GM12878 (cell line): Measurements from ENCODE around the gene FAAH2. TPM values are rescaled to one million over a fixed set of nuclear protein-coding genes. Genes with fewer than 3 reads are reported as not detected.

Source experiments
- ATAC-seq: fragments of 200-7000 bp; cut with Tn5 transposase; 3 replicates; pipeline ENCODE4 v1.9.1; 2020; ENCODE audit warnings: mild to moderate bottlenecking, moderate library complexity
- BruUV-seq: library from RNA; stranded (reverse); fragments of 400-500 nt; replicated peaks from 2 replicates; lab custom pipeline; 2021; lab: Mats Ljungman, UMichigan
- CTCF ChIA-PET: fragments of 300-600 bp; sonication (Branson Sonifier 250); formaldehyde crosslinking; extraction: SDS; loops from one replicate; lab custom pipeline; 2021; ENCODE audit warnings: inconsistent platforms; lab: Yijun Ruan, JAX
- POLR2A ChIA-PET: fragments of 350-600 bp; formaldehyde crosslinking; extraction: SDS; loops from one replicate; lab custom pipeline; 2021; ENCODE audit warnings: inconsistent platforms; lab: Charles Lee
- RAD21 ChIA-PET: fragments of 300-600 bp; sonication (Branson Sonifier 250); formaldehyde crosslinking; loops from one replicate; lab custom pipeline; 2023; ENCODE audit warnings: antibody characterized with exemption; ENCODE audit not compliant: unreplicated experiment; lab: Charles Lee
- SMC1A ChIA-PET: fragments of 300-600 bp; sonication (Branson Sonifier 250); formaldehyde crosslinking; loops from one replicate; lab custom pipeline; 2023; ENCODE audit not compliant: unreplicated experiment, uncharacterized antibody; lab: Charles Lee
- DNase-seq: peaks from one replicate; pipeline ENCODE4 v3.0.0-alpha.2; 2011; ENCODE audit warnings: low read depth, low spot score
- FAIRE-seq: peaks from 3 replicates; lab custom pipeline; 2011; peaks lifted over from hg19 to GRCh38; lab: Jason Lieb, UNC
- H2AFZ ChIP-seq: 2 replicates; pipeline ENCODE4 v1.6.0; 2011; ENCODE audit warnings: low read depth, low read length, control low read depth; ENCODE audit not compliant: control insufficient read depth
- H3K27ac ChIP-seq: 2 replicates; pipeline ENCODE4 v1.5.1; 2011; ENCODE audit warnings: control low read depth; ENCODE audit not compliant: control insufficient read depth, insufficient read depth
- H3K27me3 ChIP-seq, 2 experiments: replicated peaks in 1 of 2; 2 replicates each; pipeline versions ENCODE4 v1.6.0 to v1.6.1; 2011; ENCODE audit warnings: low read length in 1 of 2; ENCODE audit not compliant: control insufficient read depth in 2 of 2, insufficient read depth in 2 of 2
- H3K36me3 ChIP-seq, 2 experiments: 2 replicates each; pipeline ENCODE4 v1.5.1; 2011; ENCODE audit warnings: low read length in 1 of 2; ENCODE audit not compliant: control insufficient read depth in 2 of 2, insufficient read depth in 2 of 2
- H3K4me1 ChIP-seq: 2 replicates; pipeline ENCODE4 v1.6.1; 2011; ENCODE audit warnings: mild to moderate bottlenecking, low read length, moderate library complexity, mixed read lengths; ENCODE audit not compliant: control insufficient read depth, insufficient read depth
- H3K4me2 ChIP-seq: 2 replicates; pipeline ENCODE4 v1.6.0; 2011; ENCODE audit warnings: control low read depth; ENCODE audit not compliant: control insufficient read depth, insufficient read depth
- H3K4me3 ChIP-seq: fragments of 200-600 bp; sonication (generic); 2 replicates; pipeline ENCODE4 v1.5.1; 2016
- H3K79me2 ChIP-seq: 2 replicates; pipeline ENCODE4 v1.6.0; 2011; ENCODE audit warnings: low read length; ENCODE audit not compliant: control insufficient read depth, insufficient read depth
- H3K9ac ChIP-seq: 2 replicates; pipeline ENCODE4 v1.8.0; 2011; ENCODE audit warnings: low read length, control low read depth, mixed read lengths; ENCODE audit not compliant: control insufficient read depth, insufficient read depth
- H3K9me3 ChIP-seq: replicated peaks from 3 replicates; pipeline ENCODE4 v1.5.1; 2011; ENCODE audit warnings: mild to moderate bottlenecking, low read length; ENCODE audit not compliant: control insufficient read depth, insufficient read depth
- H4K20me1 ChIP-seq: 2 replicates; pipeline ENCODE4 v1.6.0; 2011; ENCODE audit not compliant: control insufficient read depth, insufficient read depth
- CHD2 ChIP-seq: IDR thresholded peaks from 2 replicates; pipeline ENCODE4 v1.6.1; 2011; ENCODE audit warnings: low read depth, low read length, improper control_type of control experiment, borderline replicate concordance
- NRF1 ChIP-seq: conservative IDR thresholded peaks from 2 replicates; pipeline ENCODE4 v1.6.1; 2011; ENCODE audit warnings: mild to moderate bottlenecking, low read depth, low read length, improper control_type of control experiment
- POU2F2 ChIP-seq: IDR thresholded peaks from 3 replicates; pipeline ENCODE4 v1.6.1; 2011; ENCODE audit warnings: low read depth, mild to moderate bottlenecking, low read length, borderline replicate concordance
- RUNX3 ChIP-seq: IDR thresholded peaks from 2 replicates; pipeline ENCODE4 v1.6.1; 2012; ENCODE audit warnings: low read length, inconsistent platforms
- SKIL ChIP-seq: fragments of 450-650 bp; IDR thresholded peaks from 2 replicates; pipeline ENCODE4 v1.6.1; 2017; ENCODE audit warnings: mild to moderate bottlenecking, low read depth, inconsistent platforms; ENCODE audit not compliant: poor library complexity, severe bottlenecking
- STAT1 ChIP-seq: fragments of 450-650 bp; conservative IDR thresholded peaks from 2 replicates; pipeline ENCODE4 v1.6.1; 2014; ENCODE audit warnings: antibody characterized with exemption, mild to moderate bottlenecking
- WGBS: methylation state at CpG from one replicate; pipeline ENCODE4 v1.1.6; 2016; ENCODE audit warnings: low lambda C conversion rate; ENCODE audit not compliant: insufficient replicate concordance, insufficient coverage; ENCODE audit errors: missing lambda C conversion rate; 5-methylcytosine and 5-hydroxymethylcytosine counted together
- in situ Hi-C: fragments of 300-500 bp; cut with MboI; formaldehyde crosslinking; loops from 9 replicates; pipeline ENCODE4 v1.14.3; 2018; ENCODE audit warnings: mixed read lengths
- intact Hi-C: fragments of 100-400 bp; cut with micrococcal nuclease; formaldehyde crosslinking; loops from one replicate; pipeline ENCODE4 v1.14.2; 2022; ENCODE audit not compliant: unreplicated experiment
- polyA plus RNA-seq, 11 experiments: library from polyadenylated mRNA; depleted of rRNA in 4 of 11; unstranded in 6 of 11; stranded (reverse) in 5 of 11; fragments of >200 nt; fragmentation: Nextera tagmentation in 4 of 11; fragmentation: Illumina TruSeq in 1 of 11; extraction: Ambion mirVana in 4 of 11; extraction: Trizol in 1 of 11; gene quantifications; 1 replicate in 1 of 11; 2 replicates in 10 of 11; pipeline versions ENCODE4 v1.2.1 to v1.2.3, GENCODE V29; 2011 to 2016; ENCODE audit warnings: inconsistent platforms in 2 of 11, missing spikeins in 2 of 11, low read depth in 1 of 11
- total RNA-seq, 4 experiments: library from RNA; depleted of rRNA in 3 of 4; stranded (reverse); fragments of >200 nt in 3 of 4; fragmentation: Illumina TruSeq in 1 of 4; extraction: Trizol in 1 of 4; gene quantifications; 2 replicates each; pipeline versions ENCODE4 v1.2.1 to v1.2.3, GENCODE V29; 2013 to 2021

FAAH2 gene
- total and polyA plus RNA-seq, 10 of the 15 experiments (the other 5 are each of a cell fraction or from before 2014, with no cell fraction given) = 0.88 to 5.4 (median 1.5) TPM

GRCh38 chrX:57417827-57418226 lies 131.3 kb downstream of the FAAH2 start:
- ATAC-seq = peak; percentile 82
- ChIA-PET RAD21 (no interaction called here), CTCF (no interaction called here), SMC1A (no interaction called here), POLR2A (no interaction called here)
- Histone ChIP-seq H3K36me3 (no peaks in the 10 kb centered on the region), H4K20me1 (no peaks in the 10 kb centered on the region), H3K4me2 (no peak overlapping the region), H3K79me2 (no peaks in the 10 kb centered on the region), H3K27me3 (no peaks in the 10 kb centered on the region), H3K27ac (no peak overlapping the region), H3K4me3 (no peak overlapping the region), H3K4me1 (no peaks in the 10 kb centered on the region), H3K9ac (no peak overlapping the region), H2AFZ (no peak overlapping the region), H3K9me3 (no peaks in the 10 kb centered on the region)
- no TSS peak for BruUV-seq
- WGBS = 16% methylated on average over 4 of the region's 4 CpGs
- intact Hi-C loops (loop anchor here (10.0 kb wide), 1 partner anchor 93 kb away; no protein-coding TSS in a partner anchor), in situ Hi-C loops (no loop called here)
- DNase-seq = peak; percentile 4
- no peak for FAIRE-seq
- no peak for TF ChIP-seq POU2F2
- peak; percentile 9; the same call in 1 of the 2 replicates for TF ChIP-seq RUNX3
- TF ChIP-seq NRF1 = no peak
- no peak for TF ChIP-seq CHD2
- TF ChIP-seq SKIL = no peak
- TF ChIP-seq STAT1 = no peak
